Ovary (tissue), 9 donors: ENCODE data around the gene LTF. TPM values are rescaled to one million over a fixed set of nuclear protein-coding genes. Genes with fewer than 3 reads are reported as not detected.
"Not testable (repeated sequence)": the region's sequence is repeated elsewhere in the genome, so short reads cannot be mapped to it uniquely, and the experiment has no call there.

Source experiments
- DNase-seq, 5 donors: peaks; one replicate each; pipeline ENCODE4 v3.0.0-alpha.2; 2019 to 2020
- H3K27ac ChIP-seq, 2 donors: fragments of 200-600 bp; one replicate each; pipeline versions ENCODE4 v1.5.1 to v1.8.0; 2019 to 2022
- H3K27me3 ChIP-seq: fragments of 200-600 bp; one replicate; pipeline ENCODE4 v1.8.0; 2022
- H3K36me3 ChIP-seq: fragments of 200-600 bp; sonication (generic); one replicate; pipeline ENCODE4 v1.5.1; 2019
- H3K4me1 ChIP-seq: one replicate; pipeline ENCODE4 v1.8.1; 2013; ENCODE audit warnings: mild to moderate bottlenecking, moderate library complexity; ENCODE audit not compliant: insufficient read depth
- H3K4me3 ChIP-seq: fragments of 200-600 bp; sonication (generic); one replicate; pipeline ENCODE4 v1.5.1; 2017
- H3K9me3 ChIP-seq, 2 donors: fragments of 200-600 bp in 1 of 2; sonication (generic) in 1 of 2; one replicate each; pipeline versions ENCODE4 v1.5.1 to v1.8.1; 2013 to 2019; ENCODE audit warnings: mild to moderate bottlenecking in 1 of 2, moderate library complexity in 1 of 2
- EP300 ChIP-seq: sonication (generic); formaldehyde crosslinking; IDR thresholded peaks from one replicate; pipeline ENCODE4 v1.6.1; 2017; ENCODE audit warnings: antibody characterized with exemption
- POLR2A ChIP-seq: fragments of 450-650 bp; IDR thresholded peaks from one replicate; pipeline ENCODE4 v1.6.1; 2017; ENCODE audit warnings: antibody characterized with exemption, mild to moderate bottlenecking, moderate library complexity
- WGBS, 3 donors: extraction: QIAGEN DNeasy Blood & Tissue Kit in 1 of 3; methylation state at CpG; one replicate each; pipeline versions ENCODE4 v1.1.5 to v1.1.7; 2013 to 2017; 5-methylcytosine and 5-hydroxymethylcytosine counted together
- intact Hi-C, 4 donors: fragments of 100-400 bp; cut with DNase I; formaldehyde crosslinking; loops; one replicate each; pipeline versions ENCODE4 v1.11.0 to v1.15.1; 2022 to 2023
- polyA plus RNA-seq, 2 donors: library from polyadenylated mRNA; stranded (reverse); fragments of 200-250 nt in 1 of 2; fragments of 350-450 nt in 1 of 2; fragmentation: Illumina TruSeq in 1 of 2; extraction: RNeasy Lipid Tissue Mini Kit (QIAGEN cat#74804) in 1 of 2; gene quantifications; one replicate each; pipeline ENCODE4 v1.2.3, GENCODE V29; 2013 to 2014
- total RNA-seq, 7 donors: library from RNA; depleted of rRNA in 2 of 7; stranded (reverse); fragments of >200 nt in 2 of 7; fragmentation: NEBNext Ultra II Directional in 3 of 7; extraction: Animal tissue kit (Norgen Biotek cat#: 25700) in 3 of 7; gene quantifications; one replicate each; pipeline versions ENCODE4 v1.1.0 to v1.2.4, GENCODE V29; 2016 to 2023
- TF ChIP-seq, protein P1 (sequence below), 3 donors: fragments of 450-650 bp in 2 of 3; fragments of 200-600 bp in 1 of 3; IDR thresholded peaks; one replicate each; pipeline versions ENCODE4 v1.5.1 to v1.8.0; 2016 to 2022; ENCODE audit warnings: antibody characterized with exemption in 3 of 3, mild to moderate bottlenecking in 1 of 3
- donor health status: DM: no; HTN: no; CAD: no; lungs with moderate emphysema.
- donor health status: DM: no; HTN: no; CAD: no.
- donor health status: Bipolar disorder and iron deficiency.
- donor health status: DM: yes; HTN: yes; CAD: no.
- donor health status: DM: no; HTN: no; CAD: no.
- donor health status: DM: yes; HTN: yes; CAD: no.

Gene LTF
- total and polyA plus RNA-seq, 9 donors: 0.56 to 23.7 (median 1.2) TPM

GRCh38 chr3:46438831-46439230 lies 25.9 kb downstream of the LTF start:
- TF ChIP-seq, protein P1, sequence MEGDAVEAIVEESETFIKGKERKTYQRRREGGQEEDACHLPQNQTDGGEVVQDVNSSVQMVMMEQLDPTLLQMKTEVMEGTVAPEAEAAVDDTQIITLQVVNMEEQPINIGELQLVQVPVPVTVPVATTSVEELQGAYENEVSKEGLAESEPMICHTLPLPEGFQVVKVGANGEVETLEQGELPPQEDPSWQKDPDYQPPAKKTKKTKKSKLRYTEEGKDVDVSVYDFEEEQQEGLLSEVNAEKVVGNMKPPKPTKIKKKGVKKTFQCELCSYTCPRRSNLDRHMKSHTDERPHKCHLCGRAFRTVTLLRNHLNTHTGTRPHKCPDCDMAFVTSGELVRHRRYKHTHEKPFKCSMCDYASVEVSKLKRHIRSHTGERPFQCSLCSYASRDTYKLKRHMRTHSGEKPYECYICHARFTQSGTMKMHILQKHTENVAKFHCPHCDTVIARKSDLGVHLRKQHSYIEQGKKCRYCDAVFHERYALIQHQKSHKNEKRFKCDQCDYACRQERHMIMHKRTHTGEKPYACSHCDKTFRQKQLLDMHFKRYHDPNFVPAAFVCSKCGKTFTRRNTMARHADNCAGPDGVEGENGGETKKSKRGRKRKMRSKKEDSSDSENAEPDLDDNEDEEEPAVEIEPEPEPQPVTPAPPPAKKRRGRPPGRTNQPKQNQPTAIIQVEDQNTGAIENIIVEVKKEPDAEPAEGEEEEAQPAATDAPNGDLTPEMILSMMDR (IDR thresholded peaks at IDR 0.05): no peak
- TF ChIP-seq POLR2A: no peak
- 79 to 84% (median 84%) methylated on average over 3 of the region's 3 CpGs for WGBS, 3 donors
- no peak overlapping the region for H3K27ac ChIP-seq
- no peak for DNase-seq
- no peaks in the 10 kb centered on the region for H3K9me3 ChIP-seq
- no peaks in the 10 kb centered on the region for H3K4me1 ChIP-seq
- no peaks in the 10 kb centered on the region for H3K36me3 ChIP-seq
- intact Hi-C loops: no loop called here
- H3K27me3 ChIP-seq: no peaks in the 10 kb centered on the region
- no peak overlapping the region for H3K4me3 ChIP-seq

- intact Hi-C loops: no loop called here
Measured at GRCh38 chr3:46435081-46435726, 29.5 kb downstream of the LTF start.

GRCh38 chr3:46433841-46434240 lies 30.9 kb downstream of the LTF start:
- no peak for TF ChIP-seq POLR2A
- TF ChIP-seq EP300: no peak
- TF ChIP-seq, protein P1 (IDR thresholded peaks at IDR 0.05): no peak
- DNase-seq: no peak
- Histone ChIP-seq H3K36me3 (no peaks in the 10 kb centered on the region), H3K27ac (no peak overlapping the region), H3K27me3 (no peaks in the 10 kb centered on the region), H3K4me3 (no peak overlapping the region), H3K4me1 (no peaks in the 10 kb centered on the region), H3K9me3 (no peaks in the 10 kb centered on the region)
- 78 to 87% (median 81%) methylated on average over 1 of the region's 1 CpG for whole genome bisulfite sequencing, 3 donors
- intact Hi-C loops: no loop called here

More at GRCh38 chr3:46435081-46435726, 29.5 kb downstream of the LTF start:
- Histone ChIP-seq H3K4me1 (no peaks in the 10 kb centered on the region), H3K27ac (no peak overlapping the region), H3K9me3 (no peaks in the 10 kb centered on the region), H3K4me3 (no peak overlapping the region), H3K27me3 (no peaks in the 10 kb centered on the region), H3K36me3 (no peaks in the 10 kb centered on the region)
- TF ChIP-seq EP300: no peak
- TF ChIP-seq, protein P1 (IDR thresholded peaks at IDR 0.05): no peak
- TF ChIP-seq POLR2A: no peak
- WGBS, 3 donors: 37 to 51% (median 47%) methylated on average over 3 of the region's 3 CpGs
- DNase-seq: no peak

GRCh38 chr3:46433118-46433517 lies 31.6 kb downstream of the LTF start:
- H3K27ac ChIP-seq, H3K4me3 ChIP-seq, DNase-seq, H3K36me3 ChIP-seq, H3K4me1 ChIP-seq, H3K9me3 ChIP-seq, H3K27me3 ChIP-seq, intact Hi-C loops: not testable (repeated sequence)
- WGBS, 3 donors: 50 to 70% (median 58%) methylated on average over 4 of the region's 4 CpGs

DNA sequence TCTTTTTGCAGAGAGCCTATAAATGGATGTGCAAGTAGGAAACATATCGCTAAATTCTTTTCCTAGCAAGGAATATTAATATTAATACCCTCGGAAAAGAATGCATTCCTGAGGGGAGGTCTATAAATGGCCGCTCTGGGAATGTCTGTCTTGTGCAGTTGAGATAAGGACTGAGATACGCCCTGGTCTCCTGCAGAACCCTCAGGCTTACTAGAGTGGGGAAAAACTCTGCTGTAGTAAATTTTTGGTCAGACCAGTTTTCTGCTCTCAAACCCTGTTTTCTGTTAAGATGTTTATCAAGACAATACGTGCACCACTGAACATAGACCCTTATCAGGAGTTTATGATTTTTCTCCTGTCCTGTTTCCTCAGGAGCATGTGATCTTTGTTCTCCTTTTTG lies 32.8 kb downstream of the LTF start:
- H3K36me3 ChIP-seq, intact Hi-C loops, DNase-seq, H3K9me3 ChIP-seq, H3K27ac ChIP-seq, H3K27me3 ChIP-seq, H3K4me1 ChIP-seq, H3K4me3 ChIP-seq: not testable (repeated sequence)
- WGBS, 3 donors: 86 to 89% (median 89%) methylated on average over 5 of the region's 5 CpGs

DNA sequence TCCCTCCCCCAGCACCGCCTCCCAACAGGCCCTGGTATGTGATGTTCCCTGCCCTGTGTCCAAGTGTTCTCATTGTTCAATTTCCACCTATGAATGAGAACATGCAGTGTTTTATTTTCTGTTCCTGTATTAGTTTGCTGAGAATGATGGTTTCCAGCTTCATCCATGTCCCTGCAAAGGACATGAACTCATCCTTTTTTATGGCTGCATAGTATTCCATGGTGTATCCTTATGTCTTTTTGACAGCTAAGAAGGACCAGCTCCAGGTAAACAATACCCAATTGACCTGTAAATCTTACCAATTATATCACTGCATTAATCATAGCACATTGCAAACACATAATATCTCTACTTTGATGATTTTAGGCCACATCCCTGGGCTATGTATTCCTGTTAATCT lies 33.8 kb downstream of the LTF start:
- H3K27ac ChIP-seq, H3K9me3 ChIP-seq, intact Hi-C loops, H3K4me3 ChIP-seq, H3K4me1 ChIP-seq, H3K27me3 ChIP-seq, H3K36me3 ChIP-seq, DNase-seq: not testable (repeated sequence)
- 86 to 91% (median 89%) methylated on average over 1 of the region's 1 CpG for WGBS, 3 donors
